Activated CD8-positive, alpha-beta memory T cell treated with anti-CD3 and anti-CD28 coated beads, Interleukin-2, amount 50 U/mL, for 1 hour (primary cell): ENCODE data around the gene AOC3.

Experiments
- DNase-seq: peaks from one replicate; pipeline ENCODE4 v3.0.0-alpha.2; 2020; ENCODE audit errors: extremely low read depth

The AOC3 gene, protein sequence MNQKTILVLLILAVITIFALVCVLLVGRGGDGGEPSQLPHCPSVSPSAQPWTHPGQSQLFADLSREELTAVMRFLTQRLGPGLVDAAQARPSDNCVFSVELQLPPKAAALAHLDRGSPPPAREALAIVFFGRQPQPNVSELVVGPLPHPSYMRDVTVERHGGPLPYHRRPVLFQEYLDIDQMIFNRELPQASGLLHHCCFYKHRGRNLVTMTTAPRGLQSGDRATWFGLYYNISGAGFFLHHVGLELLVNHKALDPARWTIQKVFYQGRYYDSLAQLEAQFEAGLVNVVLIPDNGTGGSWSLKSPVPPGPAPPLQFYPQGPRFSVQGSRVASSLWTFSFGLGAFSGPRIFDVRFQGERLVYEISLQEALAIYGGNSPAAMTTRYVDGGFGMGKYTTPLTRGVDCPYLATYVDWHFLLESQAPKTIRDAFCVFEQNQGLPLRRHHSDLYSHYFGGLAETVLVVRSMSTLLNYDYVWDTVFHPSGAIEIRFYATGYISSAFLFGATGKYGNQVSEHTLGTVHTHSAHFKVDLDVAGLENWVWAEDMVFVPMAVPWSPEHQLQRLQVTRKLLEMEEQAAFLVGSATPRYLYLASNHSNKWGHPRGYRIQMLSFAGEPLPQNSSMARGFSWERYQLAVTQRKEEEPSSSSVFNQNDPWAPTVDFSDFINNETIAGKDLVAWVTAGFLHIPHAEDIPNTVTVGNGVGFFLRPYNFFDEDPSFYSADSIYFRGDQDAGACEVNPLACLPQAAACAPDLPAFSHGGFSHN

DNA sequence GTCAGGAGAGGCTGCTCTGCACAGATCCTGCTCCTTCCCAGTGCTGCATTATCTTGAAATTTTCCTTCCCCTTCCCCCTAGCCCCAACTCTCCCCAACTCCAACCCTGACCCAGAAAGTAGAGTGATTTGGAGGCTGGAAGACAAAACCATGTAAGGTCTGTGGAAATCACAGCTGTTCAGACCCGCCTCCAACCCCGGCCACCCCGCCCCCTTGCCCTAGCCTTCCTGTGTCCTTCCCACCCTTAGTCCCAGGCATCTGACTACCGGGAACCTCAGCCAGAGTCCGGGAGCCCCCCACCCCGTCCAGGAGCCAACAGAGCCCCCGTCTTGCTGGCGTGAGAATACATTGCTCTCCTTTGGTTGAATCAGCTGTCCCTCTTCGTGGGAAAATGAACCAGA, at the start of gene AOC3:
Gene AOC3, plus strand, starts transcription at position 246 of the 400 bp plus-strand sequence. Its CDS starts 145 bp downstream, at position 391.
- no peak for DNase-seq

DNA sequence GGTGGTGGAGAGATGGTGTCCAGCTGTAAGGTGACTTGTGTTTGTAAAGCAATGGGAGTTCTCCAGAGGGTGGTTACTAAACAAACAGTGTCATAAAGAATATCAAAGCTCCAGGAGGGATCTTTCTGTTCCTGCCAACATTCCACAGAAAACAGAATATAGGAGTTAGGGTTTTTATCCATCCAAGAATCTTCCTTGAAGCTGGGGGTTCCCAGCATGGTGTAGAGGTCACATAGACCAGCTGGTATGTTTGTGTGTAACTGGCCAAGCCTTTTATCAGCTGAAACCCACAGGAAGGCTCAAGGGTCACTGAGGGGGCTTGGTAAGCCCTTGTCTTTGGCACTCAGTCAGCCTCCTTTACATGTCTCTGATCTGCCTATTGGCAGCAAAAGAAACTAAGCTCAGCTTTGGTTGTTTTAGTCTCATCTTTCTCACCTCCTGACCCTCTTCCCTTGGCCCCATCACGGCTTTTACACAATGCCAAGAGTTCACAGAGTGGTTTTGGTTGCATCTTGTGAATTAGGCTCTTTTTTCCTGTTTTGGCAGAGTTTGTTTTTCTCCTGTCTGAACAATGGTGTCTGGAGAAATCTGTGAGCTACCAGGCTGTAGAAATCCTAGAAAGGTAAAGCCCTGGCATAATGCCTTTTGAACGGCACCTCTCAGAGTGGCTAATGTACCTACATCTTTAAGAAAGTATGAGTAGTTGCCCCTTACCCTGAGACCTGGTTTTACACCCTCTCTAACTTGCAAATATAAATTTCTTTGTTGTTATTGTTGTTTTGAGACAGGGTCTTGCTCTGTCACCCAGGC, 47.7 kb upstream of the AOC3 start:
- no peak for DNase-seq

DNA sequence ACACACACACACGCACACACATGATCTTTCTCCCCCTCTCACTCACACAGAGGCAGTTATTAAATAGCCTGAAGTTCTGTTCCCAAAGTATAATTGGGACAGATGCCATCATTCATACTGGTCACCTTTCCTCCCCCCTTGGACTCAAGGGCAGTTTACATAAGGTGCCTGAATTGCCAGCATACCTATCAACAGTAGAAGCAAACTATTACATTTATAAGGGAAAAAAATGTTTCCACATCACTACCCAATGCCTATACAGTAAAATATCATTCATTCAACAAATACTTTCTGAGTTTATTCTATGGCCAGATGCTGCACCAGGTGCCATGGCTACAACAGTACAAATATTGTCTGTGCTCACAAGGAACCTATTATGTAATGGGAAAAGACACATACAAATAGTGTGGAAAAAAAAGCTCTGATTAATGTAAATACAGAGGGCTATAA, 46.1 kb upstream of the AOC3 start:
- no peak for DNase-seq

DNA sequence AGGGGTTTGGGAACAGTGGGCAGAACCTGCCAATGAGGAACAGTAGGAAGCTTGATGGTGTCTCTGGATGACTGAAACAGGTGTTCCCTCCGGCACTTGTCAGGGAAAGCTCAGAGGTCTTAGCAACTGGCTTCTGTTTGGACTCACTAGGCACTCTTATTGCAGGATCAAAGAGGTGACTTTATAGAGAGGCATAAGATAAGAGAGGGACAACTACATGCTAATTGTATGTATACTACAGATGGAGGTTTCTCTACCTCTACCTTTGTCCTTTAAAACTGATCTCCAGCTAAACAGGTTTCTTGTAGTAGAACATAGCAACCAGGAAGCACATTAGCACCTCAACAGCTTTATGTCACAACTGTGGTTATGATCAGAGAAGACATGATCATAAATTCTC, 44.8 kb upstream of the AOC3 start:
- no peak for DNase-seq

DNA sequence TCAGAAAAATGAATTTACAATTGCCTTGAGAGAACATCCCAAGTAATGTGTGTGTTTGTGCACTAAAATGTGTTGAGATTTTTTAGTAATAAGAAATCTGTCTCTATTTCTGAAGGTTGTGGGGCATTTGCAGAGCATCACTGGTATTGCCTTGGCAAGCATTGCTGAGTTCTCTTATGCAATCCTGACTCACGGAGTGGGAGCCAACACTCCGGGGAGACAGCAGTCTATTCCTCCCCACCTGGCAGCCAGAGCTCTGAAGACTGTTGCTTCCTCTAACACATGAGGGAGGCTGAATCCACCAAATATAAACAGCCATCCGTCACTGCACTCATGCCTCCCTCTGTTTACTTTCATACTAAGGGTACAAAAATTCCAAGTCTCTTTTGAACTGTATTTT, 41.7 kb upstream of the AOC3 start:
- DNase-seq, result no peak

DNA sequence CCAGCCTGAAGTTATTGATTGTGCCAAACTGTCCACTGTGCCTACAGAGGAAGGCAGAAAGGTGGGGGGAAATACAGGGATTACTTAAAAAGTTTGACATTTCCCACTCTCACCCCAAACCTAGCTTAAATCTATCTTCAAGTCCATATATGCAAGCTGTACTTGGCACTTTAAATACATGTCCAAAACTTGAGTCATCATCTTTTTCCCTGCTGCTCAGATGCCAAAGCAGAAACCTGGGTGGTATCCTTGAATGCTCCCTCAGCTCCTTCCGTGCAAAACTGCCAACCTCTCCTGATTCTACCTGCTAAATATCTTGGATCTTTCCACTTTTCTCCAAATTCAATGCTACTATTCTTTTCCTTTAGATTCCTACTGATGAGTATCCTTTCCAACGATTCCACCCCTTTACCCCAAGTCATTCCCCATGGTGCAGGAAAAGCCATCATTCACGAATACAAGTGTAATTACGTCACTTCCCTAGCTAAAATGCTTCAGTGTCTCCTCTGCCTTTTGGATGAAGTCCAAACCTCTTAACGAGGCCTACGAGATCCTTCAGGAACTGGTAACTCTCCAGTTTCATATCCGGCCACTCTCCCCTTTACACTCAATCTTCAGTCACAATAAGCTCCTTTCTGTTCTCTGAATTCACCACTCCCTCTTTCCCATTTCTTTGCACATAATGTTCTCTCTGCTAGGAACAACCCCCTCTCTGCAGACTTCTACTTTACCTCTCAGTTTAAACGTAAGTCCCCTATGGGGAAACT, 36.2 kb upstream of the AOC3 start:
- no peak for DNase-seq

DNA sequence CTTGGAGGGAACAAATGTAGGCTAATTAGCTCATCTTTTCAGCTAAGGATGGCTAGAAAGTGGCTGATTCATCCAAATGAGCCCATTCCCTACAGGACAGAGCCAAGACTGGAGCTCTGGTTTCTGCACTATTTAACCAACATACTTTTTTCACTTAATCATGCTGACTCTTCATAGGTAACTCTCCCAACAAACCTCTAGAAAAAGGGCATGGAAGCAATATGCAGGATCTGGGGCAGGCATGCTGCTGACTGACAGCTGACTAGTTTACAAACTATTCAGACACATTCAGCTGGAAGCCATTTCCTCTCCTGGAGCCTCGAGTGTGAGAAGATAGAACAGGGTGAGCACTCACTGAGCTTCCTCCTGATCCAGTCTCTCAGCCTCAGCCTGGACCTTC, 33.1 kb upstream of the AOC3 start:
- DNase-seq, result no peak

DNA sequence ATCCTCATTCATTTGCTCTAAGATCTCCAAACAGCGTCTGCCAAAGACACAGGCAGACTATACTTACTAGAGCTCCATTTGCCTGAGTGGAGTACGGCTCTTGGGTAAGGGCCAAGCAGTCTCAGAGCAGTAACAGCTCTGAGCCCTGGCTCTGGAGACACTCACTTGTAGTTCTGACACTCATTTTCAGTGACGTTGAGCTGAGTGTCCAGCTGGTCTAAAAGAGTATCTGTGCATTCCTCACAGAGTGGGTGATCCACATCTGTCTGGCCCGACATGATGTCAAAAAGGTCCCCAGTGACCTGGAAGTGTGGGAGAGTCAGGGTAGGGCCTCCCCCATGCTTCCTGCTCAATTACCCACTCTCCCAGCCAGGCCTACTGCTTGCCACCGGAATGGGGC, 32.6 kb upstream of the AOC3 start:
- no peak for DNase-seq

DNA sequence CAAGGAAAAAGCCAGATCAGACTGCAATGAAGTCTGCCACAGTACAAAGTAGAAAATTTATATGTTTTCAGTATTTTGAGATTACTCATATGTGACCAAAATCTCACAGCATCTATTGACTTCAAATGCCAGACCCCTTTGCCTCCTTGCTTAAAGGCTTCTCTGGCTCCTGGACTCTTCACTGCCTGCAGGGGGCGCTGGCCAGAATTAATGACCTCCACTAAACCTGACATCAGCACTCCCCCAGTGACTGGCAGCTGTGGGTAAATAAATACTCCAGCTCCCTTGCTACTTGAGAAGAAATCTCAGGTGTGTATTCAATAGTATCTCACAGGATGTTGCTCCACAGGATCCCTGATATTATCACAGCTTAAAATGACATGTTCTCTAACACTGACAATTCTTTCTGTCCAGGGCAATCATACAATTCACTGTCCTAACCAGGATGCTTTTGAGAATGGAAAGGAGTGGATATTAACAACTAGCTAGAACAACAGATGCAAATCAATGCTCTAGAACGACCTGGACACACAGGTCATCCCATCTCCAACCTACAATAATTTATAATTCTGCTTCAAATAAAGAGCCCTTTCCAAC, 31.0 kb upstream of the AOC3 start:
- DNase-seq, result no peak

DNA sequence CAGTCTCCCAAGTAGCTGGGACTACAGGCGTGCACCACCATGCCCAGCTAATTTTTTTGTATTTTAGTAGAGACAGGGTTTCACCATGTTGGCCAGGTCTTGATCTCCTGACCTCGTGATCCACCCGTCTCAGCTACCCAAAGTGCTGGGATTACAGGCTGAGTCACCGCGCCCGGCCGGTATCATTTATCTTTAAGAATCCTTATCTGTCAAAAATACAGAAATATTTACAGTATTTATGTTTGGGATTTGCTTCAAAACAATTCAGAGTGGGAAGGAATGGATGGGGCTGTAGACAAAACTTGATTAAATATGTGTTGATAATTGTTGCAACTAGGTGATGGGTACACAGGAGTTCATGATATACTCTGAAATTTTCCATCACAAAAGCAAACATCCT, 29.8 kb upstream of the AOC3 start:
- DNase-seq, result no peak

DNA sequence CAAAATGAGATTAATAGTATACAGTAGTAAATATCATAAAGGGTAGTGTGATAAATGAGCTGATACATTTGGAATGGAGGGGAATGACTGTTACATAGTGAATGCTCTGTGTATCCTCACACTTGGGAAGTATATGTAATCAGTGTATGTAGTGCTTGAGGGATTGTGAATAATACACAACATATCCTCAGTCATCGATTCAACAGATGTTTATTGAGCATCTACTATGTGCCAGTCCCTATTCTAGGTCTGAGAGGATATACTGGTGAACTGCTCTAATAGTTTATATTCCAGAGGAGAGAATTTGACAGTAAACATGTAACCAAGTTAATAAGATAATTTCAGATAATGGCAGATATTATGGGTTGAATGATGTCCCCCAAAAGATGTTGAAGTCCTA, 23.5 kb upstream of the AOC3 start:
- no peak for DNase-seq

DNA sequence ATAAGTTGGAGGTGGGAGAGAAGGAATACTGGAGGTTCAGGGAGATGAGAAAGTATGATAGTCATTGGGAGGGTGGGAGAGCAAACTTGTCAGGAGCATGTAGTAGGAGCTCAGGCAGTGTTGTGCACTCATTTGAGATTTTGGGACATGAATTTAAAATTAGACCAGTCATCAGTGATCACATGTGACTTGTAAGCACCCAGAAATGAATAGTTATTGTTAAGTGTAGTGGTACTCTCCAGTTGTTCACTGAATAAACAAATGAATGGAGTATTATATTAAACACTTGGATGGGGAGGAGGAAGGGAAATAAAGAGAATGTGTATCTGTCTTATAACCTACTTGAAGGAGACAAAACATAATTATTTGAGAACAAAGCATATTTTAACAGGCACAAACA, 20.0 kb upstream of the AOC3 start:
- no peak for DNase-seq

DNA sequence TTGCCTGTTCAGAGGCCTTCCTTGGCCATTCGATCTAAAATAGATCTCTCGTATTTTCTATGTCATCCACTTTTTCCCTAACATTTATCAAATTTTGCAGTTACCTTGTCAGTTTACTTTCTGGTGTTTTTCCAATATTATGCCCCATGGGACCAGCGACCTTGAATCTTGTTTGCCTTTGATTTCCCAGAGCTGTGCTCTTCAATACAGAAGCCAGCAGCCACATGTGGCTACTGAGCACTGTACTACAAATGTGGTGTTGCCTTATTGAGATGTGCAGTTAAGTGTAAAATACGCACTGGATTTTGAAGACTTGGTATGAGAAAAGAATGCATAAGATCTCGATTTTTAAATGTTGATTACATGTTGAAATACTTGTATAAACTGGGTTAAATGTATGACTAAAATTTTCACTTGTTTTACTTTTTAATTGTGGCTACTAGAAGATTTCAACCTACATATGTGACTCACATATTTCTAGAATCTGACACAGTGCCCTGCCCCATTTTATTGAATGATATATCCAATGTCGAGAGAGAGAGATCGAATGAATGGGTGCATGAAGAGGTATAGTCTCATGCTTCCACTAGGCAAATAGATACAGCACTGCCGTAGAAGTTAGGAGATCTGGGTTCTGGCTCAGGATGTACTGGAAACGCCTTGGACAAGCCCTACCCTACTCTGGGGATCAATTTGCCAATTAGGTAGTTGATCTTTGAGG, 18.6 kb upstream of the AOC3 start:
- DNase-seq, result no peak

DNA sequence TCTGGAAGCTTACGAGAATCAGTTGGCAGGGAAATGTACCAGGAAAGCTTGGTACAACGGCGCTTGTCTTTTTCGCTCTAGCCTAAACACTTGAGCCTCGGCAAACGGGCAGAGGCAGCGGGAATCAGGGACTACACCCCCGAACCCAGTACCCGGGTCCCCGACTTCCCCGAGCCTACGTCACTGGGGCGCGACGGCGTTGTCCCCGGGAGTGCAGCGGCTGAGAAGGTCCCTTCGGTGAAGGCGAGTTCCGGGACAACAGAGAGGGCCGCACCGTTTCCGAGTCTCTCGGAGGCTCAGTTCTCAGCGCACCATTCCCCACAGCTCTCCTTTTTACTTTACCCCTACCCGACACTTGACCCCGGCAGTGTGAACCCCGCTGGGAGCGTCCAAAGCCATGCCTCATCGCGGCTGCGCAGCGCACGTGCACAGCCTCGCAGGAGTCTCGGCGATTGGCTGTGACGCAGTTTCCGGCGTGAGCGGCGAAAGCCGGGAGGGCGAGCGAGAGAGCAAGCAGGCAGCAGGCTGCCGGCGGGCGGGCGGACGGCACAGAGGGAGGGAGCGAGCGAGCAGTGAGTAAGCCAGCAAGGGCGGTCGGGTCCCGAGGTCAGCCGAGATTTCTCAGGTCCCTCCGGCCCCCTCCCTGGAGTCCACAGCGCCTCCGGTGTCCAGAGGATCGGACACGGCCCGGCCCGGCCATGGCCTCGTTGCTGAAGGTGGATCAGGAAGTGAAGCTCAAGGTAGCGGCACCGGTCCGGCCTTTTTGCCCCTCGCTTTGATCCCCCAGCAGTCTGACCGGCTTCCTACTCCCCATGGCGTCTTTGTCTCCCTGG, 17.8 kb upstream of the AOC3 start, which contains the start of gene PSME3:
Gene PSME3, plus strand, starts transcription at position 464 of the 833 bp plus-strand sequence. Its CDS starts 235 bp downstream, at position 699.
- peak; percentile 67 for DNase-seq

DNA sequence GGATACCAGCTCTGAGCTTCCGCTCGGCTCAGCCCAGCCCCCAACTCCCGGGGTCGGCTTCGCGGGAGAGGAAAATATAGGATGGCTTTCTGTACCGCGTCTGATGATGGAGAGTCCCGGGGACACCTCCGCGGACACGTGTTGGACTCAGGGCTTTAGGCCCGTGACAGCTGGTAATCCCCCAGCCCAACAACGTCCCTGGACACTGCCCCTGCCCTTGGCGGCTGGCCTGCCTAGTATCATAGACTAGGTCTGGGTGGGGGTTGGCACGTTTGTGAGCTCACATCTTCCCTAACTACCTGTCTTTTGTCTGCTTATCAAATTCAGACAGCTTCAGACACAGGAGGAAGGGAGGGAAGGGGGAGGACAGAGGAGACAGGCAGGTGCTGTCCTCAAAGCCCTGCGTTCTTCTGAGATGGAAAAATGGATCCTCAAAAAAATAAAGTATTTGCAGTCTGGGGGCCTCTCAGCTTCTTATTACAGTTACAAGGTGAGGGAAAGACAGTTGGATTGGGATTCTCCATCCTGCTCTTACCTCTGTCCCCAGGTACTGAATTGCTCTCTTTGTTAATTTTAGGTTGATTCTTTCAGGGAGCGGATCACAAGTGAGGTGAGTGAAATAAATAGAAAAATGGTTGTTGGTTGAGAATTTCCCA, 17.1 kb upstream of the AOC3 start:
- DNase-seq, result no peak

DNA sequence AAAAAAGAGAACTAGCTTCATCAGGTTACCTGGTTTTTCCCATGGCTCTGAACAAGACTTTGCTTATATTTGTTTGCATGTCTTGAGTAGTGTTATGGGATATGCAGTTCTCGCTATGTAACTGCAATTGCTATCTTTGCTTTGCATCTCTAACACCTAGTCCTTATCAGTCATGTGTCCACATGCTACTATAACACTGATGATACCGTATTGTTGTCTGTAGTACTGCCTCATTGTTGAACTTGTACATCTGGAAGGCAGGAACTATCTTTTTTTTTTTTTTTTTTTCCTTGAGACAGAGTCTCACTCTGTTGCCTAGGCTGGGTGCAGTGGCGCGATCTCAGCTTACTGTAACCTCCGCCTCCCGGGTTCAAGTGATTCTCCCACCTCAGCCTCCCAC, 15.3 kb upstream of the AOC3 start:
- DNase-seq, result no peak

DNA sequence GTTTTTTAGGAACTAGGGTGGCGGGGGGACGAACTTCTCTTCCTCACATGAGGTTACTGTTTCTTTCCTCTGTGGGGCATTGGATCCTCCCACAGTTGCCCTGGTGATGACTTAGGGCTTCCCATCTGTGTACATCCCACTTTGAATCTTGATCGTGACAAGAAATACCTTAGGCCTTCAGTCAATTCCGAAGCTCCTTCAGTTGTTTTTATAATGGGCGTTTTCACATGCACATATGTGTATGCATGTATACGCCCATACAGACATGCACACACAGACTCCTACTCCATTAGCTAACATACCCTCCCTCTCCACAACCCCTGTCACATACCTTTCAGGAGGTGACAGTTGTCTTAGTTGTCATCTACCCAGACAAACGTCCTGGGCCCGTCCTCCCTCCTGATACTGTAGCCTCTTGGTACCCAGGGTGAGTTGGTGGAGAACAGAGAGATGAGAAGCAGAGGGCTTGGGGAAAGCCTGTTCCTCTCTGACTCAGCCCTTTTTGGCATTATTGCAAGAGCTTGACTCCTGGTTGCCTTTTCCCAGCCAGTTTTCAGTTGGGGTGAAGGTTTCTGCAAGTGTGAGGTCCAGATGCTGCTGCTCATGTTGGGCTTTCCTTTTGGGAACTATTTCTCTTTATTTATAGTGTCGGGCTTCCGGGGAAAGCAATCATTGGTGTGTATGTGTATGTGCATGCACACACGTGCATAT, 8.9 kb upstream of the AOC3 start:
- no peak for DNase-seq

DNA sequence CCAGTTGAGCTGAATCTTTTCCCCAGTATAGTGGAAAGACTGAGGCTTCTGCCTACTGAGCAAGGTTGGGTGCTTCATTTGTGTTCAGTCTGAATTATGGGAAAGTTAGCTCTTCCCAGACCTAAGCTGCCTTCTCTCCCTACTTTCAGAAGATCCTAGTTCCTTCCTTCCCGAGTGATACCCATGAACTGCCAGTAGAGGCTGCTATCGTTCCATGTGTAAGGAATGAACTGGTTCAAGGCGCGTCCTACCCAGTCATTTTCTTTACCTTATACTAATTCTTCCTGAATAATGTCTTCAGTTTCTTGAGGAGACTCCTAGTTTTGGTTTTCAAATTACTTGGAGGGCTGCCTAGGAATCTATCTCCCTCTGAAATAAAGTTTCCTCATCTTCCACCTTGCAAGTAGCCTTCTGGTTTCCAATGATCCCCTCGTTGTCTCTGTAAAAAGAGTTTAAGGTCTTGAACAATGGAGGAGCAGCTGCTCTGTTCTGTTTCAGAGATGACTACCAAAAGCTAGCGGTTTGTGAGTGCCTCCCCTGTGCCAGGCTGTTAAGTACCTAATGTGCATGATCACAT, 7.6 kb upstream of the AOC3 start:
- DNase-seq, result no peak
